G401.6 (cell line): ENCODE data around the gene CCDC106.

Source experiments
- FAIRE-seq: peaks from 2 replicates; lab custom pipeline; 2012; peaks lifted over from hg19 to GRCh38; lab: Jason Lieb, UNC

CCDC106 gene

DNA sequence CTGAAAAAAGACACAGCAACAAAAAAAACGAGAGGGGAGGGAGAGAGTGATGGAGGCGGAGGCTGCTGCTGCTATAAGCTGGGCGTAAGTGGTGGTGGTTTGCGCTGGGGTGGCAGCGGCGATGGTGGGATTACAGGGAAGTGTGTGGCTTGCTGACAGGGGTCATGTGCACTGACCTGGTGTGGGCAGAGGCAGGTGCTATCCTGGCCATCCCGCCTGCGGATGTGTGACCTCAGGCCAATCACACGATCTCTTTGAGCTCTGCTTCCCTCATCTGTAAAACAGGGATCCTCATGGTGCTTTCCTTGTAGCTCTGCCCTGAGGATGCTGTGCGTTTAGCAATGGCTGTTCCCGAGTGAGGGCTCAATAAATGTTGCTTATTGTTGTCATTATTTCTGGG lies 10.5 kb upstream of the CCDC106 start:
- FAIRE-seq, result no peak

- FAIRE-seq, result no peak
Measured at GRCh38 chr19:55638864-55639359, 9.1 kb upstream of the CCDC106 start.

DNA sequence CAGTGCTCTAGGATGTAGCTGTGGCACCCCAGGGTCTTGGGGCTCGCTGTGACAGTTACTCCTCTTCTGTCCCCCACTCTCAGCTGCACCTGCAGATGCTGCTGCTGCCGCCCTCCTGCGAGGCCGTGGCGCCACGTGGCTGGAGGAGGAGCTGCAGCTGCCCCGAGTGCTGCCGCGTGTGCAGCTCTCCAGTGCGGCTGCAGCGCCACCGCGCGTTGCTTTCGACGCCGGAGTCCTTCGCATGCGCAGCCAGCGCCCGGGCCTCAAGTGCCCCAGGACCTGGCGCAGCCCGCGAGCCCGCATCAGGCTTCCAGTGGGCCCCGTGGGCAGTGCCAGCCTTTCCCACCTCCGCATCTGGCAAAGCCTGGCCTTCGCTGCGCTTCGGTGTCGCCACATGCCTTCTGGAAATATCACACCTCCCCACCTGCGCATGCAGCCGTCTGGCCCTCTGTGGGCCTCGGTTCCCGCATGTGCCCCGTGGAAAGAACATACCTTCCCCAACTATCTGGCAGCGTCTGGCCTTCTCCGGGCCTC lies 7.9 kb upstream of the CCDC106 start:
- no peak for FAIRE-seq

DNA sequence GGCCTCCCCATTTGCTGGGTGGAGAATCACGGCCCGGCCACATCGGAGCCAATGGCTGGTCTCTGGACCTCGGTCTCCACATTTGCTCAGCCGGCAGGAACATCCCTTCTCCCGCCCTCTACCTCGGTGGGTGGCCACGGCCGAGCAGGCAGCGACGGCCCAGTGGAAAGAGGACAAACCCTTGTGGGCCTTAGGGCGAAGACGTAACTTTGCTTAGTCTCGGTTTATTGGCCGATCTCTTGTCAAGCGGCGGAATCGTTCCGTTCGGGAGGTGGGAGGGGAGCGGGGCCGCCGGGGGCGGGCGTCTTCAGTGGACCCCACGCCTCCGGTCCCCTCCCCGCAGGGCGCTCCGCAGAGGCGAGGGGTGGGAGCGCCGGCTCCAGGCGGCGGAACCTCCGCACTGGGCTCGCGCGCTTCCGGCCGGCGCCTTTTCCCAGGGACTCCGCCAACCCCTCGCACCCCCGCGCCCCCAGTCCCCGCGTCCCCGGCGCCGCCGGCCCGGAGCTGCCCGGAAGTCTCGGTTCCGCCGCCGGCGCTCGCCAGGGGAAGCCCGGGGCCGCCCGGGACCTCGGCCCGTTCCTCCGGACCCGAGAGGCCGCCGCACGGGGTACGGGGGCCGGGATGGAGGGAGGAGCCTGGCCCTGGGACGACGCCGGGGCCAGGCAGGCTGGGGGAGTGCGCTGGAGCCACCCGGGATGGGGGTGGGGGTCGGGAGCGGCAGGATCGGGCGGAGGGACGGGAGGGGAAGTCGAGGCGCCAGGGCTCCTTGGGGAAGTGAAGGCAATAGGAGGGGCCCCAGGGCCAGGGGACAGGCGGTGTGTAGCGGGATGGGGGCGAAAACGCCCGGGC lies 7.2 kb upstream of the CCDC106 start, which contains the start of gene ZNF580:
ZNF580 (plus strand) TSS at position 426 of the 849 bp plus-strand sequence. CDS start 1,507 bp downstream, outside the sequence.
- no peak for FAIRE-seq

GRCh38 chr19:55641426-55642152 lies 6.4 kb upstream of the CCDC106 start:
- no peak for FAIRE-seq

DNA sequence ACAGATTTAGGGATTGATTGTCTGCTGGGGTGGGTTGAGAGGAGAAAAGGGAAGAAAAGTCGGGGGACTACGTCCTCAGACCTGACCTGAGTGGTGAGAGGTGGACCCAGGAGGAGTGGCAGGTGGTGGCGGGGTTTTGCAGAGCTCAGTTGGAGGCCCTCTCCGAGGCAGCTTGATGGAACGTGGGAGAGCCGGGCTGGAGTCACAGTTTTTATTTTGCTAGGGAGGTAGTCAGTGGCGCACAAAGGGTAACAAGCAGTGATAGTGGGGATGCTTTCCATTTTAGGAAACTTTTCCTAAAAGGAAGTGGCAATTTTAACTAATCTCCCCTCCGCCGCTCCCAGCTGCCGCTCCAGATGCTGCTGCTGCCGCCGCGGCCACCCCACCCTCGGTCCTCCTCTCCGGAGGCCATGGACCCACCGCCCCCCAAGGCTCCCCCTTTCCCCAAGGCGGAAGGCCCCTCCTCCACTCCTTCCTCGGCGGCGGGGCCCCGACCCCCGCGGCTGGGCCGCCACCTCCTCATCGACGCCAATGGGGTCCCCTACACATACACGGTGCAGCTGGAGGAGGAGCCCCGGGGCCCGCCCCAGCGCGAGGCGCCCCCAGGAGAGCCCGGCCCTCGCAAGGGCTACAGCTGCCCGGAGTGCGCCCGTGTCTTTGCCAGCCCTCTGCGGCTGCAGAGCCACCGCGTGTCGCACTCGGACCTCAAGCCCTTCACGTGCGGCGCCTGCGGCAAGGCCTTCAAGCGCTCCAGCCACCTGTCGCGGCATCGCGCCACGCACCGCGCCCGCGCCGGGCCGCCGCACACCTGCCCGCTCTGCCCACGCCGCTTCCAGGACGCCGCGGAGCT lies 5.6 kb upstream of the CCDC106 start:
- no peak for FAIRE-seq

GRCh38 chr19:55643003-55643886 lies 4.8 kb upstream of the CCDC106 start, which contains the start of gene ZNF581:
TSS of gene ZNF581 (plus strand) at chr19:55643649. CDS start at chr19:55644572, 923 bp downstream.
- peak; percentile 77 for FAIRE-seq

DNA sequence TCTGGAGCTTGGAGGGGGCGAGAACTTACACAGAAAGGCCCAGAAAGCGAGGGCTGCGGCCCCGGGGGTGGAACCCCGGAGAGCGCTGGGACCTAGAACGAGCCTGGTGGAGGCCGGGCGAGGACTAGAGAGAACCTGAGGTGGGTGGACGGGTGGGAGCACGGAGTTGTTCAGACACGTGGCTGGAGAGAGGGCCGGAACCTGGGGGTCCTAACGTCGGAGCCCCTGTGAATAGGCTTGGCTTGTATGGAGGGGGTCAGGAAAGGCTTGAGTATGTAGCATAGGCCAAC lies 4.2 kb upstream of the CCDC106 start:
- FAIRE-seq, result no peak

DNA sequence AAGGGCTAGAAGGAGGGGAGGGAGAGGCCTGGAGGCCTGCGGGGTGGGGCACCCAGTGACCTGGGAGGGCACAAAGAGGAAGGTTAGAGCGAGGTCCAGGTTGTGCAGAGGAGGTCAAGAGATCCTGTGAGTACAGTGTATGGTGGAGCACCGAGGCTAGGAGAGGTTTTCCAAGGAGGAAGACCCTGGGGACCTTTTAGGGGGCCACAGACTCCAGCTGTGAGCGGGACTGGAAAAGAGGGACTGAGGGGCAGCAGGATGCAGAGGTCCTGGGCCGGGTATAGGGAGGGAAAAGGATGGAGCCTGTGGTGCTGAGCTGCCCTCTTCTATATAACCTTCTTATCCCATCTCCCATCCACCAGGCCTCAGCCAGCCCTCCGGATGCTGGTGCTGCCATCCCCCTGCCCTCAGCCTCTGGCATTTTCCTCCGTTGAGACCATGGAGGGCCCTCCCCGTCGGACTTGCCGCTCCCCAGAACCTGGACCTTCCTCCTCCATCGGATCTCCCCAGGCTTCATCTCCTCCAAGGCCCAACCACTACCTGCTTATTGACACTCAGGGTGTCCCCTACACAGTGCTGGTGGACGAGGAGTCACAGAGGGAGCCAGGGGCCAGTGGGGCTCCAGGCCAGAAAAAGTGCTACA lies 3.7 kb upstream of the CCDC106 start:
- FAIRE-seq, result no peak

- no peak for FAIRE-seq
Measured at GRCh38 chr19:55644842-55645511, 3.0 kb upstream of the CCDC106 start.

DNA sequence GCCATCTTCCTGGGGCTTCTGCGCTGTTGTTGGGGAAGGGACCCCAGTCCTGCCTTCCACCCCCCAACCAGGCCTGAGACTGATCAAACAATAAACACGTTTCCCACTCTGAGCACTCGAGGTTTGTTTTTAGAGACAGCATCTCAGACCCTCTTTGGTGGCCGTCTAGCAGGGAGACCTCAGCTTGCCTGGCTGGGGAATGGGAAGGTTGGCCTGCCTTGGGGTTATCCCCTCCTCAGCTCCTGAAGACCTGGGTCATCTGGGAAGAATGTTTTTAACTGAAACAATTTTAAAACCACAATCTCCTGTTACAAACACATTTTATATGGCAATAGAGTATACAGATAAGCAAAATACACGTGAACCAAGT lies 2.5 kb upstream of the CCDC106 start:
- no peak for FAIRE-seq

GRCh38 chr19:55646889-55647731 lies 902 bp upstream of the CCDC106 start:
- FAIRE-seq, result no peak

- no peak for FAIRE-seq
Measured at GRCh38 chr19:55648585-55649267, 714 bp downstream of the CCDC106 start.

- FAIRE-seq, result no peak
Measured at GRCh38 chr19:55649268-55650125, 1.5 kb downstream of the CCDC106 start.

- no peak for FAIRE-seq
Measured at GRCh38 chr19:55650126-55650557, 2.1 kb downstream of the CCDC106 start.

DNA sequence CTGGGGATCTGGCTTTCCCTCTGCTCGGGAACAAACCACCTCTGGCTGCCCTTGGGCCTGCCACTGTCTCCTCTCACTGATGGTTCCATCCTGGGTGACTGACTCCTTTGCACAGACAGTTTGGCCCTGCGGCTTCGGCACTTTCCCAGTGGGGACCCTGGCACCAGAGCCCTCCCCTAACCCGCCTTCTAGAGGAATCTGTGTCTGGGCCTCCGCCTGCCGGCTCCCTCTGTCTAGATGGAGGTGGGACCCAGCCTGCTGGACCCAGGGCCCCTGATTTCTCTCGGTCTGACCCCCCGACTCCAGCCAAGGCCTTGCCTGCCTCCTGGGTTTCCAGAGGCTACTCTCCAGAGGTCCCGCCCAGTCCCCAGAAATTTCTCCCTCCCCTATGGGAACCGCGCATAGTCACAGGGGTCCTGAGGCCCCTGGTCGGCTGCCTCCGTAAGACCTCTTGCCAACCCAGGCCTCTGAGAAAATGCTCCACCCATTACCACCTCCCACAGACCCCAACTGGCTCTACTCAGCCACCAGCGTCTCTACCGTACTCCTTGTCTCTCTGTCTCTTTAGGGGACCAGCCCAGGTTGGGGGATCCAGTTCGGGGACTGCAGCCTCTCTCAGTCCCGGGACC lies 2.7 kb downstream of the CCDC106 start:
- FAIRE-seq, result no peak

- FAIRE-seq, result no peak
Measured at GRCh38 chr19:55651236-55651635, 3.2 kb downstream of the CCDC106 start.
